Measurements from ENCODE around the gene FKBP4. TPM values are rescaled to one million over a fixed set of nuclear protein-coding genes. Genes with fewer than 3 reads are reported as not detected.
A peak's percentile ranks its signal among the peaks of the same experiment; 100 is the strongest.

The FKBP4 gene
- total and polyA plus RNA-seq, 2 of the 8 experiments (the other 6 are each of a cell fraction or from before 2014, with no cell fraction given) = 72.6 to 243 TPM

DNA sequence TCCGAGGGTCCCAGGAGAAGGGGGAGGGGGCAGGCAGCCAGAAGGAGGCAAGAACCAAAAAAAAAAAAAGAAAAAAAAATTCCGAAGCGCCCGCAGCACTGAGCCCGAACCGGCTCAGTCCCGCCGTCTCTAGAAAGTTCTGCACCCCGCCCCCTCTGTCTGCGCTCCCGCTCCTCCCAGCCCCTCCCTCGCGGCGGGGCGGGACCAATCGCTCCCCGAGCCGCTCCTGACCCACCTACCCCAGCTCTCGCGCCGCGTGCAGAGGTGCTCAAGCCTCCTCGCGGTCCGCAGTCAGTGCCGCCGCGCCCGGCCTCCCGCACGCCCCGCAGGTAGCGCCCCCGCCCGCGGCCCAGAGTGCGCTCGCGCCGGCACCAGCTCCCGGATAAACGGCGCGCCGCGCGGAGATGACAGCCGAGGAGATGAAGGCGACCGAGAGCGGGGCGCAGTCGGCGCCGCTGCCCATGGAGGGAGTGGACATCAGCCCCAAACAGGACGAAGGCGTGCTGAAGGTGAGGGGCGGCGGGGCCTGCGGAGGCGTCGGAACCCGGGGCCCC lies at the start of gene FKBP4 (continued):
- peak; percentile 52 for TF ChIP-seq PHF8 (conservative IDR thresholded peaks at IDR 0.05; ENCODE audit: low read depth, low read length)
- TF ChIP-seq SIX5 (IDR thresholded peaks at IDR 0.05; ENCODE audit: low read depth, low read length) = no peak
- 0 out of 3 replicates have a peak, but pooled peaks of 1 of the 2 experiments have one; percentile 18 for TF ChIP-seq EP300 (IDR thresholded peaks at IDR 0.05; ENCODE audit: borderline replicate concordance in 1 of 2, low read depth in 2 of 2, low read length in 2 of 2)
- TF ChIP-seq JUND (IDR thresholded peaks at IDR 0.05; ENCODE audit: low read length) = no peak
- TF ChIP-seq, protein P1, sequence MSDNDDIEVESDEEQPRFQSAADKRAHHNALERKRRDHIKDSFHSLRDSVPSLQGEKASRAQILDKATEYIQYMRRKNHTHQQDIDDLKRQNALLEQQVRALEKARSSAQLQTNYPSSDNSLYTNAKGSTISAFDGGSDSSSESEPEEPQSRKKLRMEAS (IDR thresholded peaks at IDR 0.05) = peak; percentile 92
- TF ChIP-seq YY1 (IDR thresholded peaks at IDR 0.05; ENCODE audit: low read depth, low read length) = no peak
- TF ChIP-seq RAD21 (IDR thresholded peaks at IDR 0.05 in 1 of 2, conservative IDR thresholded peaks at IDR 0.05 in 1 of 2; ENCODE audit: low read depth in 2 of 2, low read length in 2 of 2) = no peak
- no peak for TF ChIP-seq GTF2F1 (IDR thresholded peaks at IDR 0.05; ENCODE audit: borderline replicate concordance, low read depth, low read length)
- peak; percentile 73 for TF ChIP-seq TAF1 (IDR thresholded peaks at IDR 0.05; ENCODE audit: low read depth, low read length)
- TF ChIP-seq ZNF274 (IDR thresholded peaks at IDR 0.05; ENCODE audit: borderline replicate concordance, extremely low read depth, low read length) = no peak
- TF ChIP-seq KDM1A (IDR thresholded peaks at IDR 0.05; ENCODE audit: borderline replicate concordance, low read length) = no peak
- peak; percentile 68; the same call in 1 of the 2 replicates for TF ChIP-seq POLR2AphosphoS5 (IDR thresholded peaks at IDR 0.05; ENCODE audit: low read depth, low read length)
- TF ChIP-seq POU5F1 (IDR thresholded peaks at IDR 0.05; ENCODE audit: low read depth, low read length) = no peak
